22Rv1 (cell line): Measurements from ENCODE around the gene FARP1.

Experiments
- H3K27ac ChIP-seq: fragments of 450-650 bp; 2 replicates; pipeline ENCODE4 v1.5.1; 2017
- ZFX ChIP-seq: fragments of 450-650 bp; IDR thresholded peaks from 2 replicates; pipeline ENCODE4 v1.6.1; 2017; ENCODE audit warnings: antibody characterized with exemption, borderline replicate concordance
- TF ChIP-seq, protein P1 (sequence below): fragments of 450-650 bp; IDR thresholded peaks from 2 replicates; pipeline ENCODE4 v1.5.1; 2017; ENCODE audit warnings: mild to moderate bottlenecking

The FARP1 gene

DNA sequence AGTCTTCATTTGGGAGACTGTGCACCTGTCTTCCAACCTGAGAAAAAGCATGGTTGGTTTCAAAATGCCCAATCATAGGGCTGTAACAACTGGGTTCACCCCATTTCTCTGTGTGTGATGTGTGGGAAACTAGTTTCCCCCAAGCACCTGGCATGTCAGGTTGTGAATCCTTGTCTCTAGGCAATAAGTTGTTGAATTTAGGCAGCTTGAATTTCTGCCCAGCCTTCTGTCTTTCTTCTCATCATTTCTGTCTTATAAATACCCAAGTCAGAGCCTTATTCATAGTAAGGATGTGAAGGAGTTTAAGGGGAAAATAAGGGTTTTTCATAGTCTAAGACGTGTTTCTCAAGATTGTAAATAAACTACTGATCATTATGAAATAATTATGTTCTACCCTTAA lies 204.9 kb downstream of the FARP1 start:
- H3K27ac ChIP-seq, result no peak overlapping the region
- TF ChIP-seq, protein P1, sequence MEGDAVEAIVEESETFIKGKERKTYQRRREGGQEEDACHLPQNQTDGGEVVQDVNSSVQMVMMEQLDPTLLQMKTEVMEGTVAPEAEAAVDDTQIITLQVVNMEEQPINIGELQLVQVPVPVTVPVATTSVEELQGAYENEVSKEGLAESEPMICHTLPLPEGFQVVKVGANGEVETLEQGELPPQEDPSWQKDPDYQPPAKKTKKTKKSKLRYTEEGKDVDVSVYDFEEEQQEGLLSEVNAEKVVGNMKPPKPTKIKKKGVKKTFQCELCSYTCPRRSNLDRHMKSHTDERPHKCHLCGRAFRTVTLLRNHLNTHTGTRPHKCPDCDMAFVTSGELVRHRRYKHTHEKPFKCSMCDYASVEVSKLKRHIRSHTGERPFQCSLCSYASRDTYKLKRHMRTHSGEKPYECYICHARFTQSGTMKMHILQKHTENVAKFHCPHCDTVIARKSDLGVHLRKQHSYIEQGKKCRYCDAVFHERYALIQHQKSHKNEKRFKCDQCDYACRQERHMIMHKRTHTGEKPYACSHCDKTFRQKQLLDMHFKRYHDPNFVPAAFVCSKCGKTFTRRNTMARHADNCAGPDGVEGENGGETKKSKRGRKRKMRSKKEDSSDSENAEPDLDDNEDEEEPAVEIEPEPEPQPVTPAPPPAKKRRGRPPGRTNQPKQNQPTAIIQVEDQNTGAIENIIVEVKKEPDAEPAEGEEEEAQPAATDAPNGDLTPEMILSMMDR, result no peak
- TF ChIP-seq ZFX, result no peak

GRCh38 chr13:98348466-98349200 lies 205.7 kb downstream of the FARP1 start:
- no peak overlapping the region for H3K27ac ChIP-seq
- no peak for TF ChIP-seq ZFX
- TF ChIP-seq, protein P1, result no peak

DNA sequence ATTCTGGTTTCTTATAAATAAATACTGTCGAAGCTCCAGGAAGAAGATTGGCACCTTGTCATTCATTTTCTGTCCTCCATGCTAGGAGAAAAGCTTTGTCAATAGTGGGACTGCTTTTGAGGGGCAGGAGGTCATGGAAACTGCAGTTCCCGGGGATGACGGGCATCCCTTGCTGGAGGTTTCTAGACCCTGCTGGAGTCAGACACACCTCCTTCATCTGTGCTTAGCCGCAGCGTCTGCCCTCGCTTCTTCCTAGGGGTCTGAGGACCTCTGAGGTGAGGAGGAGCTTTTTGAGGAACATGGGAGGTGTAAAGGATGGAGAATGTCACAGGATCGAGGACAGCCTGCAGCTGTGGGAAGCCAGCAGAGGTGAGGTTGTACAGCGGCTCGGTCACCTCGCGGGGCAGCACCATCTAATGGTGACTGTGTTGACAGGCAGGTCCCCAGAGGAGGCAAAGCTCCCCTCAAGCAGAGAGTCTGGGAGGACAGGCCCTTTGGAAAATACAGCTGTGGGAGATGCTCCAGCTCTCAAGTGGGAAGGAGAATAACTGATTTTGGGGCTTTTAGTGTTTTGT lies 206.9 kb downstream of the FARP1 start:
- H3K27ac ChIP-seq, result no peak overlapping the region

DNA sequence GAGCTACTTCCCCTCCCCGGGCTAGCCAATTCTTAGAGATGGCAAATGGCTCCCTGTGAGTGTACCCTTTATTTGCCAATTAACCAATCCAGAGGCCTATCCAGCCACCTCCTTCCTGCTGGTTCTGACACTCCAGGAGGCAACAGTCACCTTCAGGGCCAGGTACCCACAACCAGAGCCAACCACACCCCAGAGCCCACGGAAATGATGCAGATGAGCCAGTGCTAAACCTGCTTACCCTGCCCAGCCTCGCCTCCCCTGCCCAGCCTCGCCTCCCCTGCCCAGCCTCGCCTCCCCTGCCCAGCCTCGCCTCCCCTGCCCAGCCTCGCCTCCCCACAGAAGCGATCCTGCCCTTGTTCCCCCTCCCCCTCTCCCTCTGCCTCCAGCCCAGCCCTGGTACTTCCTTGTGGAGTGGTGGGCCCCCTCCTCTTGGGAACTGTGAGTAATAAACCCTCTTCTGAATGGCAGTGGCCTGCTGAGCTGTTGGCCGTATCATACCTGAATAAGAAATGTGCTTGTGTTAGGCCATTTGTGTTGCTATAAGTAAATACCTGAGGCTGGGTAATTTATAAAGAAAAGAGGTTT lies 207.9 kb downstream of the FARP1 start:
- H3K27ac ChIP-seq, result no peak overlapping the region
- TF ChIP-seq, protein P1, result no peak
- no peak for TF ChIP-seq ZFX

More for the DNA sequence above, 206.9 kb downstream of the FARP1 start:
- TF ChIP-seq, protein P1, result 0 out of 2 replicates have a peak, but pooled peaks have one; percentile 6
- no peak for TF ChIP-seq ZFX

- no peak overlapping the region for H3K27ac ChIP-seq
- TF ChIP-seq, protein P1, result no peak
- no peak for TF ChIP-seq ZFX
Observed at GRCh38 chr13:98351636-98352035, 208.7 kb downstream of the FARP1 start.

DNA sequence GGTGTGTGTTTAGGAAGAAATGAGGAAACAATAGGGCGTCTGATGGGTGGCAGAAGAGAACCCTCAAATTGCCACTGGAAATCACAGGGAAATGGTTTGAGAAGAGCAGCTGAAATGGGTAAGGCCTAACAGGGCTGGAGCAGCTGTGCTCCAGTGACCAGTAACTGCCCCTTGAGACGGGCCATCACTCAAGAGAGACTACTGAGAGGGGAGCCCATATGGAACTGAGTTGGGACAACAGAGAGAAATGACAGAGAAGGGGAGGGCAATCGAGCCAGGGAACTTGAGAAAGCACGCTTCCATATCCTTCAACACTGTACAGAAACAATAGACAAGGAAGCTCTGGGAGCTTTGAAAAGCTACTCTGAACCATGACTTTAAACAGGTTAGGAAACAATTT lies 209.3 kb downstream of the FARP1 start:
- TF ChIP-seq, protein P1, result no peak
- no peak for TF ChIP-seq ZFX
- H3K27ac ChIP-seq, result no peak overlapping the region

DNA sequence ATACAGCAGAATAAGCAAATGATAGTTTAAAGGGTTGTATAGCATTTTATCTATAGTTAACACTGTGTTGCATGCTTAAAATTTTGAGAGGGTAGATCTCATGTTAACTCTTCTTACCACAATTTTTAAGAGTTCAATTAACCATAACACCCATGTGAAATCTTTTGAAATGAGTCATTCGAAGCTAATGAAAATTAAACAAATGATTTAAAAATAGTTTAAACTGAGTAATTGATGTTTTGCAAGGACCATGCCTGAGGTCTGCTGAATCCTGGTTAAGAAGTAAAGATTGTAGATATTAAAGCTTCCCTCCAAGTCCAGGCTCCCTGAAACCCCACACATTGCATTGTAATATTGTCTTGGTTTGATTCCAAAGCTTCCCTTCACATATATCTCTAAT lies 210.9 kb downstream of the FARP1 start:
- no peak overlapping the region for H3K27ac ChIP-seq
- TF ChIP-seq, protein P1, result no peak
- no peak for TF ChIP-seq ZFX
